HepG2 (cell line): ENCODE measurements around the gene PCYT2. TPM values are rescaled to one million over a fixed set of nuclear protein-coding genes. Genes with fewer than 3 reads are reported as not detected.

Experiments used
- ATAC-seq: fragments of 200-7000 bp; cut with Tn5 transposase; 3 replicates; pipeline ENCODE4 v1.9.1; 2020; ENCODE audit warnings: mild to moderate bottlenecking, moderate library complexity
- BruUV-seq: library from RNA; stranded (reverse); fragments of 400-500 nt; replicated peaks from 2 replicates; lab custom pipeline; 2021; lab: Mats Ljungman, UMichigan
- CTCF ChIA-PET: fragments of 300-600 bp; formaldehyde crosslinking; extraction: SDS; loops from one replicate; lab custom pipeline; 2021; ENCODE audit warnings: low total read pairs, inconsistent platforms, low intra/inter-chr PET ratio; lab: Yijun Ruan, JAX
- POLR2A ChIA-PET: fragments of 350-600 bp; sonication (Branson Sonifier 250); formaldehyde crosslinking; loops from one replicate; lab custom pipeline; 2020; ENCODE audit warnings: antibody characterized with exemption, inconsistent platforms; lab: Yijun Ruan, JAX
- DNase-seq: peaks from one replicate; pipeline ENCODE4 v3.0.0-alpha.2; 2015; ENCODE audit warnings: low spot score
- FAIRE-seq: peaks from 3 replicates; lab custom pipeline; 2011; peaks lifted over from hg19 to GRCh38; lab: Jason Lieb, UNC
- H2AFZ ChIP-seq: one replicate; pipeline ENCODE4 v1.6.1; 2011; ENCODE audit warnings: low read length, inconsistent platforms
- H3K27ac ChIP-seq: fragments of 300-600 bp; 3 replicates; pipeline ENCODE4 v1.8.0; 2011; ENCODE audit warnings: mixed run types, mild to moderate bottlenecking, mixed read lengths, low read length, inconsistent platforms; ENCODE audit not compliant: insufficient read depth; ENCODE audit errors: extremely low read length
- H3K27me3 ChIP-seq, 2 experiments: fragments of 200-600 bp in 1 of 2; 2 replicates in 1 of 2; 3 replicates in 1 of 2; pipeline versions ENCODE4 v1.6.0 to v1.8.0; 2011; ENCODE audit warnings: low read length in 2 of 2, mild to moderate bottlenecking in 2 of 2, moderate library complexity in 2 of 2, inconsistent platforms in 1 of 2; ENCODE audit not compliant: insufficient read depth in 2 of 2, control insufficient read depth in 1 of 2
- H3K36me3 ChIP-seq, 2 experiments: fragments of 200-600 bp in 1 of 2; replicated peaks in 1 of 2; 2 replicates in 1 of 2; 3 replicates in 1 of 2; pipeline versions ENCODE4 v1.5.1 to v1.8.0; 2011; ENCODE audit warnings: low read length in 2 of 2, inconsistent platforms in 1 of 2; ENCODE audit not compliant: insufficient read depth in 2 of 2, control insufficient read depth in 1 of 2
- H3K4me1 ChIP-seq: 2 replicates; pipeline ENCODE4 v1.5.1; 2012; ENCODE audit warnings: low read length, inconsistent platforms; ENCODE audit not compliant: insufficient read depth
- H3K4me2 ChIP-seq: 2 replicates; pipeline ENCODE4 v1.6.0; 2011; ENCODE audit warnings: low read depth, low read length, inconsistent platforms
- H3K4me3 ChIP-seq, 3 experiments: fragments of 200-600 bp in 1 of 3; sonication (generic), shearing (Covaris generic) in 1 of 3; replicated peaks in 1 of 3; 2 replicates each; pipeline ENCODE4 v1.5.1; 2011 to 2016; ENCODE audit warnings: low read length in 3 of 3, inconsistent platforms in 2 of 3, low read depth in 2 of 3, mild to moderate bottlenecking in 2 of 3, control low read depth in 1 of 3, mixed read lengths in 1 of 3; ENCODE audit not compliant: insufficient read depth in 1 of 3
- H3K79me2 ChIP-seq: one replicate; pipeline ENCODE4 v1.6.1; 2011; ENCODE audit warnings: low read length, inconsistent platforms; ENCODE audit not compliant: insufficient read depth
- H3K9ac ChIP-seq: 2 replicates; pipeline ENCODE4 v1.6.0; 2011; ENCODE audit warnings: mild to moderate bottlenecking, low read depth, low read length, inconsistent platforms; ENCODE audit not compliant: insufficient read depth
- H3K9me3 ChIP-seq: 2 replicates; pipeline ENCODE4 v1.5.1; 2012; ENCODE audit warnings: mild to moderate bottlenecking, low read length
- H4K20me1 ChIP-seq: 2 replicates; pipeline ENCODE4 v1.6.0; 2011; ENCODE audit warnings: inconsistent platforms, mild to moderate bottlenecking, low read length, moderate library complexity; ENCODE audit not compliant: insufficient read depth
- AKAP8 ChIP-seq: sonication (generic); formaldehyde crosslinking; IDR thresholded peaks from 2 replicates; pipeline ENCODE4 v1.5.1; 2020; ENCODE audit warnings: mild to moderate bottlenecking, missing genetic modification reagents
- DZIP1 ChIP-seq: sonication (generic); formaldehyde crosslinking; IDR thresholded peaks from 2 replicates; pipeline ENCODE4 v1.5.0; 2020; ENCODE audit warnings: mild to moderate bottlenecking, missing genetic modification reagents
- E2F1 ChIP-seq: sonication (generic); formaldehyde crosslinking; IDR thresholded peaks from 2 replicates; pipeline ENCODE4 v1.5.0; 2020; ENCODE audit warnings: missing genetic modification reagents
- EED ChIP-seq: sonication (generic); formaldehyde crosslinking; IDR thresholded peaks from 2 replicates; pipeline ENCODE4 v1.5.0; 2020; ENCODE audit warnings: mild to moderate bottlenecking, missing genetic modification reagents
- FOXO4 ChIP-seq: sonication (generic); formaldehyde crosslinking; conservative IDR thresholded peaks from 2 replicates; pipeline ENCODE4 v1.8.1; 2023; ENCODE audit warnings: missing genetic modification reagents
- HNF4A ChIP-seq: sonication (generic); formaldehyde crosslinking; IDR thresholded peaks from 2 replicates; pipeline ENCODE4 v1.4.0; 2020; ENCODE audit warnings: missing genetic modification reagents
- IKZF5 ChIP-seq: IDR thresholded peaks from 2 replicates; pipeline ENCODE4 v1.6.1; 2018; ENCODE audit warnings: missing genetic modification reagents, mild to moderate bottlenecking, missing compliant biosample characterization
- U2AF2 ChIP-seq: fragments of 200-400 bp; formaldehyde crosslinking; IDR thresholded peaks from 2 replicates; pipeline ENCODE4 v1.6.1; 2017; ENCODE audit warnings: low read depth, mild to moderate bottlenecking, low read length
- YY1 ChIP-seq: IDR thresholded peaks from 2 replicates; pipeline ENCODE4 v1.6.1; 2011; ENCODE audit warnings: low read length, low read depth, moderate library complexity, mild to moderate bottlenecking; ENCODE audit not compliant: insufficient read depth, insufficient replicate concordance
- ZNF24 ChIP-seq: fragments of 450-650 bp; IDR thresholded peaks from 2 replicates; pipeline ENCODE4 v1.6.1; 2017; ENCODE audit warnings: antibody characterized with exemption, mild to moderate bottlenecking
- ZNF34 ChIP-seq: sonication (generic); formaldehyde crosslinking; IDR thresholded peaks from 2 replicates; pipeline ENCODE4 v1.4.0; 2020; ENCODE audit warnings: mild to moderate bottlenecking, missing genetic modification reagents, borderline replicate concordance
- ZNF430 ChIP-seq: sonication (generic); formaldehyde crosslinking; IDR thresholded peaks from 2 replicates; pipeline ENCODE4 v1.9.0; 2021; ENCODE audit warnings: mild to moderate bottlenecking, missing genetic modification reagents
- ZNF543 ChIP-seq: sonication (generic); formaldehyde crosslinking; IDR thresholded peaks from 2 replicates; pipeline ENCODE4 v1.4.0; 2020; ENCODE audit warnings: mild to moderate bottlenecking, missing genetic modification reagents
- ZNF576 ChIP-seq: sonication (generic); formaldehyde crosslinking; IDR thresholded peaks from 2 replicates; pipeline ENCODE4 v1.4.0; 2020; ENCODE audit warnings: mild to moderate bottlenecking, missing genetic modification reagents
- ZSCAN21 ChIP-seq: sonication (generic); formaldehyde crosslinking; IDR thresholded peaks from 2 replicates; pipeline ENCODE4 v1.8.0; 2022; ENCODE audit warnings: mild to moderate bottlenecking, missing genetic modification reagents, moderate library complexity, borderline replicate concordance
- WGBS: methylation state at CpG from one replicate; pipeline ENCODE4 v1.1.6; 2017; ENCODE audit warnings: low lambda C conversion rate; 5-methylcytosine and 5-hydroxymethylcytosine counted together
- in situ Hi-C: cut with HindIII; loops from 2 replicates; pipeline ENCODE4 v1.10.0; 2017; ENCODE audit warnings: low pct_unique_long_range_greater_than_20kb; ENCODE audit not compliant: extremely low pct_ligation_motif_present
- intact Hi-C: fragments of 100-400 bp; cut with micrococcal nuclease; formaldehyde crosslinking; loops from one replicate; pipeline ENCODE4 v1.10.0; 2022; ENCODE audit not compliant: unreplicated experiment
- polyA plus RNA-seq, 8 experiments: library from polyadenylated mRNA; depleted of rRNA in 3 of 8; stranded (reverse) in 7 of 8; unstranded in 1 of 8; fragments of >200 nt; fragmentation: Illumina TruSeq in 4 of 8; extraction: Trizol in 4 of 8; gene quantifications; 2 replicates each; pipeline versions ENCODE4 v1.2.1 to v1.2.3, GENCODE V29; 2011 to 2016; ENCODE audit warnings: low read depth in 4 of 8, missing spikeins in 1 of 8, mixed read lengths in 1 of 8; ENCODE audit not compliant: insufficient read depth in 1 of 8
- total RNA-seq, 5 experiments: library from RNA; depleted of rRNA; stranded (reverse); fragments of >200 nt; fragmentation: Illumina TruSeq; extraction: Trizol; gene quantifications; 2 replicates each; pipeline ENCODE4 v1.2.3, GENCODE V29; 2016; ENCODE audit warnings: low read depth in 1 of 5

PCYT2 gene
- total and polyA plus RNA-seq, 2 of the 13 experiments (the other 11 are each of a cell fraction or from before 2014, with no cell fraction given): 147 to 297 TPM

GRCh38 chr17:81933178-81933699 lies 22.0 kb upstream of the PCYT2 start (continued):
- TF ChIP-seq HNF4A (CRISPR knock-in tag) (no peak), EED (CRISPR knock-in tag) (0 out of 2 replicates have a peak, but pooled peaks have one; percentile 25), DZIP1 (CRISPR knock-in tag) (no peak), ZNF430 (CRISPR knock-in tag) (0 out of 2 replicates have a peak, but pooled peaks have one; percentile 47), FOXO4 (CRISPR knock-in tag) (no peak)

- WGBS: 95% methylated on average over 7 of the region's 9 CpGs
- ATAC-seq (no peak), DNase-seq (no peak), FAIRE-seq (no peak)
- ChIA-PET CTCF (no interaction called here), POLR2A (interaction anchor here (1.1 to 2.0 kb wide), 7 partner anchors 8 to 105 kb away, joined by 3 to 7 read pairs (median 4); partner anchors contain the start of genes CENPX, DCXR and LRRC45)
- Histone ChIP-seq H3K4me1 (peaks cover 52% of the 10 kb centered on the region), H3K9ac (no peak overlapping the region; the same call in 1 of the 2 replicates), H3K4me2 (no peak overlapping the region), H3K79me2 (peaks cover 22% of the 10 kb centered on the region), H4K20me1 (peaks cover 5% of the 10 kb centered on the region; the same call in 1 of the 2 replicates), H3K9me3 (no peaks in the 10 kb centered on the region), H3K4me3 (no peak overlapping the region), H3K27me3 (no peaks in the 10 kb centered on the region; a peak in 1 of 5 replicates), H2AFZ (no peak overlapping the region), H3K27ac (no peak overlapping the region), H3K36me3 (peaks cover 11 to 28% of the 10 kb centered on the region in 2 experiments)
- in situ Hi-C loops (no loop called here), intact Hi-C loops (no loop called here)
- BruUV-seq: TSS peak; percentile 33
- no peak for TF ChIP-seq YY1
- TF ChIP-seq ZNF24: no peak
- no peak for TF ChIP-seq ZNF34 (CRISPR knock-in tag)
- 0 out of 2 replicates have a peak, but pooled peaks have one; percentile 7 for TF ChIP-seq ZNF543 (CRISPR knock-in tag)
- TF ChIP-seq U2AF2: no peak
- TF ChIP-seq AKAP8 (CRISPR knock-in tag): no peak
- no peak for TF ChIP-seq E2F1 (CRISPR knock-in tag)
- TF ChIP-seq ZNF576: no peak
- TF ChIP-seq IKZF5: 0 out of 2 replicates have a peak, but pooled peaks have one; percentile 4
- no peak for TF ChIP-seq ZSCAN21 (CRISPR knock-in tag)
Observed at GRCh38 chr17:81932333-81932983, 21.3 kb upstream of the PCYT2 start.
